Activated naive CD4-positive, alpha-beta T cell (primary cell): Measurements from ENCODE around the gene MX2.

ENCODE experiments used
- DNase-seq, 4 experiments: peaks; one replicate each; lab custom pipeline; 2025; lab: John Stamatoyannopoulos, UW

MX2 gene

GRCh38 chr21:41438425-41439113 lies 76.7 kb downstream of the MX2 start:
- no peak for DNase-seq

GRCh38 chr21:41439248-41439647 lies 77.4 kb downstream of the MX2 start:
- DNase-seq, result no peak

- DNase-seq, result no peak
Observed at GRCh38 chr21:41441546-41441945, 79.7 kb downstream of the MX2 start.

- DNase-seq, result no peak
Observed at GRCh38 chr21:41442481-41443186, 80.8 kb downstream of the MX2 start.

- DNase-seq, result no peak
Observed at GRCh38 chr21:41443562-41443961, 81.7 kb downstream of the MX2 start.

- no peak for DNase-seq
Observed at GRCh38 chr21:41444703-41445464, 83.1 kb downstream of the MX2 start.

GRCh38 chr21:41445465-41445862 lies 83.6 kb downstream of the MX2 start:
- no peak for DNase-seq

- DNase-seq, result no peak
Observed at GRCh38 chr21:41446586-41446985, 84.8 kb downstream of the MX2 start.

- DNase-seq, result no peak
Observed at GRCh38 chr21:41447356-41447755, 85.5 kb downstream of the MX2 start.

- no peak for DNase-seq
Observed at GRCh38 chr21:41449613-41450012, 87.8 kb downstream of the MX2 start.

GRCh38 chr21:41451753-41452676 lies 90.2 kb downstream of the MX2 start:
- no peak for DNase-seq

- no peak for DNase-seq
Observed at GRCh38 chr21:41453198-41453597, 91.4 kb downstream of the MX2 start.

- DNase-seq, result no peak
Observed at GRCh38 chr21:41453761-41454160, 91.9 kb downstream of the MX2 start.

- DNase-seq, result no peak
Observed at GRCh38 chr21:41458121-41458520, 96.3 kb downstream of the MX2 start.

GRCh38 chr21:41458559-41458958 lies 96.7 kb downstream of the MX2 start:
- no peak for DNase-seq
